ENCODE data around the gene AMOTL2. TPM values are rescaled to one million over a fixed set of nuclear protein-coding genes. Genes with fewer than 3 reads are reported as not detected.

The AMOTL2 gene
- total RNA-seq, 1 donor from 2014 or later = not detected

GRCh38 chr3:134339913-134340312 is 34.3 kb downstream of the AMOTL2 start:
- peaks cover 1% of the 10 kb centered on the region for H3K27me3 Mint-ChIP-seq (ENCODE audit: low read depth)
- intact Hi-C loops (cut with micrococcal nuclease) = no loop called here
- H3K9me3 Mint-ChIP-seq = no peaks in the 10 kb centered on the region
- H3K27ac Mint-ChIP-seq = no peak overlapping the region
- H3K36me3 Mint-ChIP-seq (ENCODE audit: low read depth) = no peaks in the 10 kb centered on the region
- H3K4me3 Mint-ChIP-seq (ENCODE audit: low read depth) = no peak overlapping the region
- H3K4me1 Mint-ChIP-seq (ENCODE audit: low read depth) = no peaks in the 10 kb centered on the region
- no peak for DNase-seq (ENCODE audit: low spot score)

- Mint-ChIP-seq H3K27ac (no peak overlapping the region), H3K4me1 (ENCODE audit: low read depth) (no peaks in the 10 kb centered on the region), H3K9me3 (no peaks in the 10 kb centered on the region), H3K4me3 (ENCODE audit: low read depth) (no peak overlapping the region), H3K36me3 (ENCODE audit: low read depth) (no peaks in the 10 kb centered on the region), H3K27me3 (ENCODE audit: low read depth) (peaks cover 1% of the 10 kb centered on the region)
- DNase-seq (ENCODE audit: low spot score) = no peak
- intact Hi-C loops (cut with micrococcal nuclease) = no loop called here
Observed at GRCh38 chr3:134339331-134339730, 34.9 kb downstream of the AMOTL2 start.

GRCh38 chr3:134338516-134339261 is 35.6 kb downstream of the AMOTL2 start:
- Mint-ChIP-seq H3K27ac (no peak overlapping the region), H3K9me3 (no peaks in the 10 kb centered on the region), H3K27me3 (ENCODE audit: low read depth) (peaks cover 1% of the 10 kb centered on the region), H3K4me1 (ENCODE audit: low read depth) (no peaks in the 10 kb centered on the region), H3K36me3 (ENCODE audit: low read depth) (no peaks in the 10 kb centered on the region), H3K4me3 (ENCODE audit: low read depth) (no peak overlapping the region)
- intact Hi-C loops (cut with micrococcal nuclease) = no loop called here
- no peak for DNase-seq (ENCODE audit: low spot score)

DNA sequence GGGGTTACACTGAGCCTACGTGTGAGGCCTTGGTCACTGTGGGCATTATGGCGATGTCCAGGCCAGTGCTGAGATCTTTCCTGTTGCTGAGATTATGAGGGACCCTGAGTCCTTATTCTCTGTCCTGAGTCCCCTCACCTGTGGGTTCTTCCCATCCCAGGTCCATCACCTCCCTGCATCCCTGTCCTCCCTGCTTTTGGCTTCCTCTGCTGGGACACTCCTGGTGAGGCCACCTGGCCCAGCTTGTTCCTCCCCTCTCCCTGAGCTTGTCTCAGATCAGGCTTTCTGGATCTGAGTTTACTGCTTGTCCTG is 36.1 kb downstream of the AMOTL2 start:
- Mint-ChIP-seq H3K27ac (no peak overlapping the region), H3K27me3 (ENCODE audit: low read depth) (peaks cover 1% of the 10 kb centered on the region), H3K4me1 (ENCODE audit: low read depth) (no peaks in the 10 kb centered on the region), H3K4me3 (ENCODE audit: low read depth) (no peak overlapping the region), H3K36me3 (ENCODE audit: low read depth) (no peaks in the 10 kb centered on the region), H3K9me3 (no peaks in the 10 kb centered on the region)
- intact Hi-C loops (cut with micrococcal nuclease) = no loop called here
- no peak for DNase-seq (ENCODE audit: low spot score)

DNA sequence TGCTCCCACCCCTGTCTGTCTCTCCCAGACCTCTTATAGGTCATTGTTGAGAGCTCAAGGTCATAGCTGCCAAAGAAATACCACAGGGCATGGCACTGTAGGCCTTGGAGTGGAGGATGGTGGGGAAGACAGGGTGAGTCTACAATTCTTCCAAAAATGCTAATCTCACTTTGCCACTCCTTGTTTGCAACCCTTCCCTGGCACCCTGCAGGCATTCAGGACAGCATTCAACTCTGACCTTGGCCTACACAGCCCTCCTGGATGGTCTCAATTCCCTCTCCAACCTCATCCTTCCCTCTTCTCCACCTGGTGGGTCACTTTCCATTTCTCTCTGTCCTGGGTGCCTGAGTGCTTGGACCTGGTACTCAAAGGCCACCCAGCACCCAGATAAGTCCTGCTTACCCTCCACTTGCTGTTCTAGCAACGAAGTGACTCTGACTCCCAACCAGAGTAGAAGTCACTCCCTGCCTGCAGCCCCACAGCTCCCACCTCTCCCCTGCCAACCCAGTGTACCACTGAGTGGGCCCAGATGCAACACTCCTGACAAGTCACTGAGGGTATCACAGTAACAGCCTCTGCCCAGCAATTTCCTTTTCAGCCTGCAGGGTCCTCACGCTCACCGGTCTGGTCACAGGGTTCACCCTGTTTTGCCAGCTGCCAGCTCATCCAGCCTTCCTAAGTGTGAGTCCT is 36.6 kb downstream of the AMOTL2 start:
- Mint-ChIP-seq H3K27ac (no peak overlapping the region), H3K9me3 (no peaks in the 10 kb centered on the region), H3K4me1 (ENCODE audit: low read depth) (no peaks in the 10 kb centered on the region), H3K4me3 (ENCODE audit: low read depth) (no peak overlapping the region), H3K27me3 (ENCODE audit: low read depth) (peaks cover 1% of the 10 kb centered on the region), H3K36me3 (ENCODE audit: low read depth) (no peaks in the 10 kb centered on the region)
- intact Hi-C loops (cut with micrococcal nuclease) = no loop called here
- DNase-seq (ENCODE audit: low spot score) = no peak

DNA sequence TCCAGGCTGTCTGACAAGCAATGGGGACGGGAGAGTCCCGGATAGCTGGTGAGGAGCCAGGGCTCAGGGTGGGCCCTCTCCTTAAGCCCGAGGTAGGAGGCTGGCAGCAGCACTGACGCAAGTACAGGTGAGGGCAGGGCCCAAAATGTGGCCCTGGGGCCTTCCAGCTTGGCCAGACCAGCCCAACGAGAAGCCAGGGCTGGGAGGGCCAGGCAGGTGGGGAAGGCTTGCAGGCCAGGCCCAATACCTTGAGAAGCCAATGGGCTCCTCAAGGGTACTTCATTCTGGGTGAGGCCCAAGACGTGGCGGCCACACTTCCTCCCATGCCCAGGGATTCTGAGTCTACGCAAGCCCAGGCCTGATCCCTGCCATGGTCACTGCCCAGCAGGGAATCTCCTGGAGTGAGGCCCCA is 37.2 kb downstream of the AMOTL2 start:
- DNase-seq (ENCODE audit: low spot score) = no peak
- H3K9me3 Mint-ChIP-seq = no peaks in the 10 kb centered on the region
- intact Hi-C loops (cut with micrococcal nuclease) = no loop called here
- peaks cover 1% of the 10 kb centered on the region for H3K27me3 Mint-ChIP-seq (ENCODE audit: low read depth)
- no peak overlapping the region for H3K27ac Mint-ChIP-seq
- no peak overlapping the region for H3K4me3 Mint-ChIP-seq (ENCODE audit: low read depth)
- H3K4me1 Mint-ChIP-seq (ENCODE audit: low read depth) = no peaks in the 10 kb centered on the region
- no peaks in the 10 kb centered on the region for H3K36me3 Mint-ChIP-seq (ENCODE audit: low read depth)

DNA sequence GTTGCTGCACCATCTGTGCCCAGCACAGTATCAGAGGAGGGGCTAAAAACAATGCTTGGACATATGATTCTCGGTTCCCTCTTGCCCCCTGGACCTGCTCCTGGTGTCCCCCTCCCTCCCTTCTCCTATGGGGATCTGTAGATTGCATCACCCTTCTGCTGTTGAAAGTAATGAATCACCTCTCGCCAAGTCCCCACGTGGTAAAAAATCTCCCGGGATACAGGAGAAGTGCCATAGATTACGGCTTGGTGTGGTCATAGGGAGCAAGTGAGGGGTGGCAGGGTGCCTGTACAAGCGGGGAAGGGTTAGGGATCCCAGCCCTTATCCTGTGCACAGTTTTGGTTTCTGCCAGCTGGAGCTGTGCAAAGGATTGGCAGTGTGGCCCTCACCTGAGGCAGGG is 37.7 kb downstream of the AMOTL2 start:
- no peaks in the 10 kb centered on the region for H3K4me1 Mint-ChIP-seq (ENCODE audit: low read depth)
- intact Hi-C loops (cut with micrococcal nuclease) = no loop called here
- H3K27me3 Mint-ChIP-seq (ENCODE audit: low read depth) = peaks cover 1% of the 10 kb centered on the region
- DNase-seq (ENCODE audit: low spot score) = no peak
- H3K27ac Mint-ChIP-seq = no peak overlapping the region
- no peaks in the 10 kb centered on the region for H3K36me3 Mint-ChIP-seq (ENCODE audit: low read depth)
- H3K4me3 Mint-ChIP-seq (ENCODE audit: low read depth) = no peak overlapping the region
- no peaks in the 10 kb centered on the region for H3K9me3 Mint-ChIP-seq

- Mint-ChIP-seq H3K4me3 (ENCODE audit: low read depth) (no peak overlapping the region), H3K27ac (no peak overlapping the region), H3K36me3 (ENCODE audit: low read depth) (no peaks in the 10 kb centered on the region), H3K9me3 (no peaks in the 10 kb centered on the region), H3K27me3 (ENCODE audit: low read depth) (peaks cover 1% of the 10 kb centered on the region), H3K4me1 (ENCODE audit: low read depth) (no peaks in the 10 kb centered on the region)
- DNase-seq (ENCODE audit: low spot score) = no peak
- intact Hi-C loops (cut with micrococcal nuclease) = no loop called here
Observed at GRCh38 chr3:134334901-134335280, 39.4 kb downstream of the AMOTL2 start.

GRCh38 chr3:134334231-134334900 is 39.9 kb downstream of the AMOTL2 start:
- Mint-ChIP-seq H3K36me3 (ENCODE audit: low read depth) (no peaks in the 10 kb centered on the region), H3K27me3 (ENCODE audit: low read depth) (peaks cover 1% of the 10 kb centered on the region), H3K27ac (no peak overlapping the region), H3K4me3 (ENCODE audit: low read depth) (no peak overlapping the region), H3K4me1 (ENCODE audit: low read depth) (no peaks in the 10 kb centered on the region), H3K9me3 (no peaks in the 10 kb centered on the region)
- intact Hi-C loops (cut with micrococcal nuclease) = no loop called here
- DNase-seq (ENCODE audit: low spot score) = no peak

GRCh38 chr3:134333522-134334181 is 40.6 kb downstream of the AMOTL2 start:
- H3K4me1 Mint-ChIP-seq (ENCODE audit: low read depth) = no peaks in the 10 kb centered on the region

DNA sequence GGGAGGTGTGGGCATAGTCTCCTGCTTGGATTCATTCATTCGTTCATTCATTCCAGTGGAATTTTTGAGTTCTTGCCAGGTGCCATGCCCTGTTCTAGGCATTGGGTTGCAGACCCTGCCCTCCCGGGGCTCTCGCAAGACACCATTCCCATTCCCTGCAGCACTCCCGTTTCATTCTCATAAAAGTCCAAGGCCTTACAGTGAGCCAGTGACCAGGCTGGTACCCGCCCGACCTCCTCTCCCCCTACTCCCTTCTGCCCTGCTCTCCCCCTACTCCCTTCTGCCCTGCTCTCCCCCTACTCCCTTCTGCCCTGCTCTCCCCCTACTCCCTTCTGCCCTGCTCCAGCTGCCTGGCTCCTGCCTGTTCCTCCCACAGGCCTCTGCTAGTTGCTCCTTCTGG is 41.9 kb downstream of the AMOTL2 start:
- DNase-seq (ENCODE audit: low spot score) = no peak
- H3K36me3 Mint-ChIP-seq (ENCODE audit: low read depth) = no peaks in the 10 kb centered on the region
- H3K9me3 Mint-ChIP-seq = no peaks in the 10 kb centered on the region
- H3K4me1 Mint-ChIP-seq (ENCODE audit: low read depth) = no peaks in the 10 kb centered on the region
- no peak overlapping the region for H3K27ac Mint-ChIP-seq
- H3K27me3 Mint-ChIP-seq (ENCODE audit: low read depth) = peaks cover 3% of the 10 kb centered on the region
- no peak overlapping the region for H3K4me3 Mint-ChIP-seq (ENCODE audit: low read depth)
- intact Hi-C loops (cut with micrococcal nuclease) = no loop called here

More at GRCh38 chr3:134333522-134334181, 40.6 kb downstream of the AMOTL2 start:
- intact Hi-C loops (cut with micrococcal nuclease) = no loop called here
- no peak overlapping the region for H3K4me3 Mint-ChIP-seq (ENCODE audit: low read depth)
- H3K27ac Mint-ChIP-seq = no peak overlapping the region
- no peak for DNase-seq (ENCODE audit: low spot score)
- no peaks in the 10 kb centered on the region for H3K36me3 Mint-ChIP-seq (ENCODE audit: low read depth)
- peaks cover 3% of the 10 kb centered on the region for H3K27me3 Mint-ChIP-seq (ENCODE audit: low read depth)
- H3K9me3 Mint-ChIP-seq = no peaks in the 10 kb centered on the region

GRCh38 chr3:134331811-134332199 is 42.4 kb downstream of the AMOTL2 start:
- H3K36me3 Mint-ChIP-seq (ENCODE audit: low read depth) = no peaks in the 10 kb centered on the region

More at GRCh38 chr3:134331811-134332199, 42.4 kb downstream of the AMOTL2 start:
- Mint-ChIP-seq H3K27me3 (ENCODE audit: low read depth) (peaks cover 3% of the 10 kb centered on the region), H3K4me1 (ENCODE audit: low read depth) (no peaks in the 10 kb centered on the region), H3K4me3 (ENCODE audit: low read depth) (no peak overlapping the region), H3K27ac (no peak overlapping the region), H3K9me3 (no peaks in the 10 kb centered on the region)
- DNase-seq (ENCODE audit: low spot score) = no peak
- intact Hi-C loops (cut with micrococcal nuclease) = no loop called here
